Activated CD4-positive, alpha-beta memory T cell treated with anti-CD3 and anti-CD28 coated beads, Interleukin-2, amount 10 ng/mL, durations not matched to agents 7 days and 5 days (primary cell): ENCODE results near the gene CPE. TPM values are rescaled to one million over a fixed set of nuclear protein-coding genes. Genes with fewer than 3 reads are reported as not detected.
"Not testable (repeated sequence)": the region's sequence is repeated elsewhere in the genome, so short reads cannot be mapped to it uniquely, and the experiment has no call there.

Source experiments
- CTCF ChIA-PET: fragments of 350-600 bp; sonication (Branson Sonifier 250); formaldehyde crosslinking; loops from one replicate; lab custom pipeline; 2021; ENCODE audit warnings: antibody characterized with exemption, inconsistent platforms; lab: Charles Lee
- POLR2A ChIA-PET: fragments of 350-600 bp; sonication (Branson Sonifier 250); formaldehyde crosslinking; loops from one replicate; lab custom pipeline; 2021; ENCODE audit warnings: antibody characterized with exemption; lab: Charles Lee
- DNase-seq: peaks from one replicate; pipeline ENCODE4 v3.0.0-alpha.2; 2020
- H3K27ac Mint-ChIP-seq: one replicate; pipeline ENCODE4 v1.8.0; 2021; ENCODE audit warnings: mild to moderate bottlenecking, mixed read lengths
- H3K27me3 Mint-ChIP-seq: one replicate; pipeline ENCODE4 v1.8.0; 2021; ENCODE audit warnings: mixed read lengths
- H3K36me3 Mint-ChIP-seq: one replicate; pipeline ENCODE4 v1.8.0; 2021; ENCODE audit warnings: low read depth, mixed read lengths
- H3K4me1 Mint-ChIP-seq: one replicate; pipeline ENCODE4 v1.8.0; 2021; ENCODE audit warnings: mixed read lengths
- H3K4me3 Mint-ChIP-seq: one replicate; pipeline ENCODE4 v1.8.0; 2021; ENCODE audit warnings: mild to moderate bottlenecking, mixed read lengths
- H3K9me3 Mint-ChIP-seq: one replicate; pipeline ENCODE4 v1.8.0; 2021; ENCODE audit warnings: mixed read lengths
- total RNA-seq, 2 experiments: library from RNA; stranded (reverse); gene quantifications; one replicate each; pipeline ENCODE4 v1.2.3, GENCODE V29; 2021

Gene CPE
- total RNA-seq, 2 experiments from 2014 or later = not detected

DNA sequence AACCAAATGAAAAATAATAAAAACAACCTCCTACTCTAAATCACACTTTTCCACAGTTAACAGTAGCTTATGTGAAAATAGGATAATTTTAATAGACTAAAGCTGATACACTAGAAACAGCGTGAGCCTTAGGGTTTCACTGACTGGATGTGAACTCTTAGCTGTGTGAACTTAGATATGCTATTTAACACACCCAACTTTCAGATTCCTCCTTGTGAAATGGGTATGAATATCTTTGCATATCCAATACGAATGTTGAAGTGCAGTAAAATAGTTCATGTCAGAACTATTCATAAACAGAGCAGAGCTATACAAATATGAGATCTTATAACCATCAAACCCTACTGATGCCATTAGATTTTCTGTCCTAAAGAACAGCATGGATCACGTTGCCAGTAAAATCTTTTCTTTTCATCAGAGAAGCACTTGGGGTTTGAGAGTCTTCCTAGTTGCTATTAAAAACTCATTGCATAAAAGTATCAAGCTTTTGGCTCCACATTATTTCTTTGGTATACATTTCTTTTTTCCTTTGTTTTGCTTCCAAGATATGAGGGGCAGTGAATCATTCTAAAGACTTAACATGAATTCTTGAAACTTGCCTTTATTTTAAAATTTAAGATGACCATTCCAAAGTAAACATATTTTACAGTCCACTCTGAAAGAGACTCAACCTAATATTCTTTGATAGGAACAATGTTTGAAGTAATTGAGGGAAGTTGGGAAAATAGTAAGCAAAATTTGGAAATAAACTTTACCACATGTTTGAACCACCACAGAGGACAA is 102.4 kb downstream of the CPE start:
- H3K36me3 Mint-ChIP-seq = no peaks in the 10 kb centered on the region
- H3K4me3 Mint-ChIP-seq = no peak overlapping the region
- POLR2A ChIA-PET = no interaction called here
- CTCF ChIA-PET = interaction anchor here (0.6 to 3.2 kb wide), 2 partner anchors 12 to 502 kb away, joined by 3 to 9 read pairs; no protein-coding TSS in a partner anchor
- H3K4me1 Mint-ChIP-seq = no peaks in the 10 kb centered on the region
- peaks cover 13% of the 10 kb centered on the region for H3K27me3 Mint-ChIP-seq
- no peaks in the 10 kb centered on the region for H3K9me3 Mint-ChIP-seq
- DNase-seq = no peak
- no peak overlapping the region for H3K27ac Mint-ChIP-seq

DNA sequence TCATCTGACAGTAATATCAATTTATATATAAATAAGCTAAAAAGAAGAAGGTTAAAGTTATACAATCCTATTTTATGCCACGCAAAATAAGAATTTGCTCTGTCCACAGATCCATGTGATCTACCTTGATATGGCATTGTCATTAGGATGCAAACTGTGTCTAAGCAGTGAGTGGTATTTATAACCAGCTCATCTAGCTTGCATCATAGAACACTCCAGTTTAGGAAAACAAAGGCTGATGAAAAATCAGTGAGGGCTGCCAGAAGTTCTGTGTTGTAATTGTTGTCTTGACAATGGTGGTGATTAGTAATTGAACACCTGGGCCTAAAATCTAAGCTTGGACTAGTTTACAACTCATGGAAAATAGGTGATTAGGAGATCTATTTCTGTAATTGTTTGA is 111.0 kb downstream of the CPE start:
- Mint-ChIP-seq H3K9me3 (no peaks in the 10 kb centered on the region), H3K27ac (no peak overlapping the region), H3K4me1 (peaks cover 2% of the 10 kb centered on the region), H3K4me3 (no peak overlapping the region), H3K27me3 (peaks cover 28% of the 10 kb centered on the region), H3K36me3 (no peaks in the 10 kb centered on the region)
- ChIA-PET CTCF (interaction anchor here (1.2 to 1.4 kb wide), 3 partner anchors 15 to 602 kb away, joined by 3 to 6 read pairs (median 4); no protein-coding TSS in a partner anchor), POLR2A (no interaction called here)
- no peak for DNase-seq

DNA sequence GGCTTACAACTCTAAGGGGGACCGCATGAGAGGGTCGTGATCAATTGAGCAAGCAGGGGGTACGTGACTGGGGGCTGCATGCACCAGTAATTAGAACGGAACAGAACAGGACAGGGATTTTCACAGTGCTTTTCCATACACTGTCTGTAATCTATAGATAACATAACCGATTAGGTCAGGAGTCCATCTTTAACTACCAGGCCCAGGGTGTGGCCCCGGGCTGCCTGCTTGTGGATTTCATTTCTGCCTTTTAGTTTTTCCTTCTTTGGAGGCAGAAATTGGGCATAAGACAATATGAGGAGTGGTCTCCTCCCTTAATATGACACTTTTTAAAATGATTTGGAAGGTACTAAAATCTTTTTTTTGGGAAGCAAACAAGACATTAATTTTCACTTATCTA is 113.8 kb downstream of the CPE start:
- not testable (repeated sequence) for H3K27ac Mint-ChIP-seq

DNA sequence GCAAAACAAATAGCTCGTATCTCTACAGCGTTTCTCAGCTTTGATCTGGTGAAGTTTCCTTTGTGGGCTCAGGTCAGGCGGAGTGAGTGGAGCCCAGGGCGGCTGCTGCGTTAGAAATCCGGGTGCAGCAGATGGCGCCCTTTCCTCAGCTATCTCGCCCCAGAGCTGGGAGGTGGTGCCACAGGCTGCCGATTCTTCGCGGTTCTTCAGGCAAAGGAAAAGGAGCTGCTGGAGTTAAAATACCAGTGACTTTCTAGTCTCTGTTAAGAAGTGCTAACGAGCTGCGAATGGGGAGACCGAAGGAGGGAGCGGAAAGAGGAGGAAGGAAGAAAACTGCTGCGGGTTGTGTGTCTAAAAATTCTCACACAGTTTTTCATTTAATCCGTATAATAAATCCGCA is 114.6 kb downstream of the CPE start:
- Mint-ChIP-seq H3K4me3 (no peak overlapping the region), H3K27ac (no peak overlapping the region), H3K9me3 (no peaks in the 10 kb centered on the region), H3K4me1 (peaks cover 2% of the 10 kb centered on the region), H3K27me3 (peaks cover 24% of the 10 kb centered on the region), H3K36me3 (no peaks in the 10 kb centered on the region)
- ChIA-PET POLR2A (no interaction called here), CTCF (interaction anchor here (0.6 to 2.4 kb wide), 18 partner anchors 9 to 598 kb away, joined by 3 to 18 read pairs (median 4); no protein-coding TSS in a partner anchor)
- peak; percentile 68 for DNase-seq

More for the DNA sequence above, 113.8 kb downstream of the CPE start:
- POLR2A ChIA-PET, DNase-seq, H3K36me3 Mint-ChIP-seq, H3K4me3 Mint-ChIP-seq, H3K4me1 Mint-ChIP-seq, H3K9me3 Mint-ChIP-seq: not testable (repeated sequence)
- H3K27me3 Mint-ChIP-seq = peaks cover 22% of the 10 kb centered on the region
- CTCF ChIA-PET = interaction anchor here (0.6 to 2.4 kb wide), 11 partner anchors 8 to 599 kb away, joined by 3 to 18 read pairs (median 6); no protein-coding TSS in a partner anchor

DNA sequence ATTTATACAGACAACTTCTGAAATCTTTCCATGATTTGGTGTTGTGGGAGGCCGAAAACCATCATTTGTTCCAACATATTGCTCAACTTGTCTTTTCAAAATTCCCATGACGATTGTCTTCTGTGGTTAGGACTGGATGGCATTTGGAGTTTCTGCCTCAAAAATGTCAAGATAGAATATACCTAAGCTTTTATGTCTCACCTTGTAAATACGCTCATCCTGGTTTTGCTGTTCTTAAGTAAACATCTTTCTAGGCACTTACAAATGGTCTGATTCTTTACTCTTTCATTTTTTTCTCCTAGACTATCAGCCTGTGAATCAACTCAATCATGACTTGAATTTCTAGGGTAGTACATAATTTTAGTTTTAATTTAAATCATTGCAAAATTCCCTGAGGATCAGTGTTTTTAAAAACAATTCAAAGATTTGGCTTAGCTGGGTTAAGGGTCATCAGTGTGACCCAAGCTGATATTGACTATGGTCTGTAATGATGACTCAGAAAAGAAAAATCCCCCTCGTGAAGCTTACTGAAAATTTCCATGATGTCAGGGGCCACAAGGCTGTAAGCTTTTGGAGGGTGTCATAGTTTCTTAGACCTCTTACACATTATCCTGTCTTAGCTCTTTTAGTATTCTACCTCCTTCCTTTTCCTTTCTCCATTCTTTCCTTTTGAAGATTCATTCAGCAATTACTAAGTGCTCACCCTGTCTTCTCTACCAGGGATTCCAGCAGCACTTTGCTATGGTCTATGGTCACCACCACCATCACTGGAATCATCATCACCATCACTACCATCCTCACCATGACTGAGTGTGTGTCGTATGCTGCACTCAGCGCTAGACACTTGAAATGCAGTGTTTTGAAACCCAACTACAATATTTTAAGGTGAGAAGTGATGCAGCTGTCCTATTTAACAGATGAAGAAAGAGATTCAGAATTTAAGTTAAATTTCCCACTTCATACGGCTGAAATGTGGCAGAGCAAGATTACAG is 124.4 kb downstream of the CPE start:
- no peak overlapping the region for H3K27ac Mint-ChIP-seq
- no peak for DNase-seq
- ChIA-PET POLR2A (no interaction called here), CTCF (interaction anchor here (1.5 to 2.5 kb wide), 2 partner anchors 10 to 33 kb away, joined by 3 to 14 read pairs; no protein-coding TSS in a partner anchor)
- no peaks in the 10 kb centered on the region for H3K9me3 Mint-ChIP-seq
- H3K27me3 Mint-ChIP-seq = peaks cover 3% of the 10 kb centered on the region
- H3K36me3 Mint-ChIP-seq = no peaks in the 10 kb centered on the region
- no peaks in the 10 kb centered on the region for H3K4me1 Mint-ChIP-seq
- H3K4me3 Mint-ChIP-seq = no peak overlapping the region

DNA sequence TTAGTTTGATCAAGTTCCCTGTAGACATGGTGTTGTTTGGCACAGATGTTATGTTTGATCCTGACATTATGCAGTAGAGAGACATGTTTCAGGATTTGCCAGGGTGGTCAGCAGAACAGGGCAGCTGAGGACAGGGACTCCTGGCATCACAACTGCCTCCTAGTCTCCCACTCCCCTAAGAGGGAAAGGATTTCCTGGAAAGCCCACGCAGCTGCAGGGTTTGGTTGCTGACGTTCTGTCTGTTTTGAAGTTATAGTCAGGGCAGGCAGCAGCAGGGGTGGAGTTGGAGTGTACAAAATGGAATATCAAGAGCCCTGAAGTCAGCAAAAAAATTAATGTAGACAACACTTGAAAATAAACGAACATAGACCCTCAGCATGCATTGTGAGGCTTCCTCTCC is 125.4 kb downstream of the CPE start:
- CTCF ChIA-PET = interaction anchor here (1.5 to 2.5 kb wide), 2 partner anchors 11 to 32 kb away, joined by 3 to 14 read pairs; no protein-coding TSS in a partner anchor
- no peak overlapping the region for H3K4me3 Mint-ChIP-seq
- H3K27me3 Mint-ChIP-seq = peaks cover 2% of the 10 kb centered on the region
- H3K36me3 Mint-ChIP-seq = no peaks in the 10 kb centered on the region
- H3K27ac Mint-ChIP-seq = no peak overlapping the region
- H3K4me1 Mint-ChIP-seq = no peaks in the 10 kb centered on the region
- no peaks in the 10 kb centered on the region for H3K9me3 Mint-ChIP-seq
- POLR2A ChIA-PET = no interaction called here
- no peak for DNase-seq

DNA sequence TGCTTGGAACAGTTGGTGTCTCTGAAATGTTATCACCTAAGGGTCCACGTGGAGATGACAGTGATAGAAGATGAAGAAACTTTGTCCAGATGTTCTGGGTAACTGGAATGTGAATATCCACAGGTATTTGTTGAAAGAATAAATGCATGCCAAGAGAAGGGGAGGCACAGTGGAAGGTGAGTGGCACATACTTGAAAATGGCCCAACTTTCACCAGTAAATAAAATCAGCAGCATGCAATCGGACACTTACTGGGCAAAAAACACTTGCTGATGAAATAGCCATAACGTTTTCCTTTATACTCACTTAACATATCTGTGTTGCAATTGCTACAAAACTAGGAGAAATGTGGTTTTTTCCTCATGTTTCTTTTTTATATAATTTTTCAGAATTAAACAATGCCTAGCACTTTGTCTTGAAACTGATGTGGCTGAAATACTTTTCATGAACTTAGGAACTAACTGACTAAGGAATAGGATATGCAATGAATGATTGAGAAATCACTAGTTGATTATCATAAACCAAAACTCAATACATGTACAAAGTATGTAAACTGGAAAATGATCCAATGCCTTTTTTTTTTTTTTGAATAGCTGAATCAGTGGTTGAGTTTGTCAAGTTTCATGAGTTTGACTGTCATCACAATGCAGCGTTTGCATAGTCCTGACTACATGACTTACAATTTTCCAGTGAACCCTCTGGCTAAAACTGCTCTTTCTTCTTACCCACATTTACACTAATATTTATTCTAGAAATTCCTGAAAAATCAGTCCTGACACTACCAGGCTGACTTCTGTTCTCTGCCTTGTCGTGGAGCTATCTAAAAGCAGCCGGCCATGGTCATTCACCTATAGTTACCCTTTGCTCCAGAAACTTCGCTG is 127.4 kb downstream of the CPE start:
- Mint-ChIP-seq H3K4me3 (no peak overlapping the region), H3K4me1 (no peaks in the 10 kb centered on the region), H3K27me3 (peaks cover 5% of the 10 kb centered on the region), H3K9me3 (no peaks in the 10 kb centered on the region), H3K36me3 (no peaks in the 10 kb centered on the region), H3K27ac (no peak overlapping the region)
- DNase-seq = no peak
- ChIA-PET POLR2A (no interaction called here), CTCF (interaction anchor here (0.8 kb wide), 1 partner anchor 13 kb away, joined by 3 read pairs; no protein-coding TSS in a partner anchor)

DNA sequence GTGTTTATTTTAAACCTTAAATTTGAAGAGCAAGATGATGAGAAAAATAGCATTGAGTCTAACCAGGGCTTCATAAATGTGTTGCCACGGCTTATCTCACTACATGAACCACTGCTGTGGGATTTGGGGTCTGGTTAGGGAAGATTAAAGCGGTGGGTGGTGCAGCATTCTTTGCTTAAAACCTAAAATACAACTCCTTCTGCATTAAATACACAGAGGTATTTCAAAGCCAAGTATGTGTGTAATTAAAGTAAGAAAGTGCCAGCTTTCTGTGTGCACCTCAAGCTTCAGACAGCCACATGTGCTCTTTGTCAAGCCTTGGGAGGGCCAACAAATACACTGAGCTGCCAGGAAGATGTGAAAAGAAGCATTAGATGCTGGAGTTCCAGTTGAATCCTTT is 128.0 kb downstream of the CPE start:
- Mint-ChIP-seq H3K36me3 (no peaks in the 10 kb centered on the region), H3K27me3 (peaks cover 5% of the 10 kb centered on the region), H3K4me1 (no peaks in the 10 kb centered on the region), H3K4me3 (no peak overlapping the region), H3K27ac (no peak overlapping the region), H3K9me3 (no peaks in the 10 kb centered on the region)
- POLR2A ChIA-PET = no interaction called here
- CTCF ChIA-PET = no interaction called here
- no peak for DNase-seq

DNA sequence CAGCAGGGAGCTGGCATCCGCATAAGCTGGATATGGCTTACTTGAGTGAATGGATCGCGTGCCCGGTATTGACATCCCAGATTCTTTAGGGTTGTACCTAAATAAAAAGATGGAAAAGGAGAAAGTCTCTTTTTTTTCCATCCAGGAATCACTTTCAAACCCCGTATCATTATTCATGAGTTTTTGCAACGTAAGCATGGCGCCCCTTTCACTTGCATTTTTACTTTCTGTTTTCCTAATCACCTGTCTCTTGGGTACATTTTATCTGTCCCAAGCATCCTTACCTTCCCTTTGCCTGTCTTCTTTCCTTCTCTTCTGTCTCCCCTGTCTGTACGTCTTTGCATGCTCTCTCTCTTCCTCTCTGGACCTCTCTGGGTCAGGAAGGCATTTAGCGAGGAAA is 128.6 kb downstream of the CPE start:
- DNase-seq = no peak

DNA sequence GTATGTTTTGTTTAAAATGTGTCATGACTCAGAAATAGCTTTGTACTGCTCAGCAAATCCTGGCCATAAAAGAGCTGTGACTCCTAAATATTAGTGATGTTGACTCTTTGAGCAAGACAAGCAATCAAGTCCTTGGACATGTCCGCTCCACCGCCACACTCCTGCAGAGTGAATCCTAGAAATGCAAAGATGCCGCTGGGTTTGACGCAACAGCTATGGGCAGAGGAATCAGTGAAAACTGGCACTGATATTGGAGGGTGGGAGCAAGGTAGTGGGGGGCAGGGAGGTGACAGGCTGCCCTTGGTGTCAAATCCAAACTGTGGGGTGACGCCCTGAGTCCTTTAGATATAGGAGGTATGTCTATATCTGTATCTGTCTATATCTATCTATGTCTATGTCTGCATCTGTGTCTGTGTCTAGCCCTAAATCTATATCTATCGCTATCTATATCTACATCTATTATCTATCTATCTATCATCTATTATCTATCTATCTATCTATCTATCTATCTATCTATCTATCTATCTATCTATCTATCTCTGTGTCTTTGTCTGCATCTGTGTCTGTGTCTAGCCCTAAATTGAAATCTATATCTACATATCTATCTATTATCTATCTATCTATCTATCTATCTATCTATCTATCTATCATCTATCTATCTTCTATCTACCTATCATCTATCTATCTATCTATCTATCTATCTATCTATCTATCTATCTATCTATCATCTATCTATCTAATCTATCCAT is 129.7 kb downstream of the CPE start:
- Mint-ChIP-seq H3K4me1 (no peaks in the 10 kb centered on the region), H3K9me3 (no peaks in the 10 kb centered on the region), H3K27me3 (peaks cover 5% of the 10 kb centered on the region), H3K4me3 (no peak overlapping the region), H3K36me3 (no peaks in the 10 kb centered on the region), H3K27ac (no peak overlapping the region)
- POLR2A ChIA-PET = no interaction called here
- CTCF ChIA-PET = no interaction called here
- no peak for DNase-seq

More for the DNA sequence above, 128.6 kb downstream of the CPE start:
- no peak overlapping the region for H3K27ac Mint-ChIP-seq
- no peaks in the 10 kb centered on the region for H3K9me3 Mint-ChIP-seq
- no peaks in the 10 kb centered on the region for H3K36me3 Mint-ChIP-seq
- CTCF ChIA-PET = interaction anchor here (0.8 kb wide), 1 partner anchor 14 kb away, joined by 3 read pairs; no protein-coding TSS in a partner anchor
- POLR2A ChIA-PET = no interaction called here
- peaks cover 5% of the 10 kb centered on the region for H3K27me3 Mint-ChIP-seq
- H3K4me1 Mint-ChIP-seq = no peaks in the 10 kb centered on the region
- H3K4me3 Mint-ChIP-seq = no peak overlapping the region

DNA sequence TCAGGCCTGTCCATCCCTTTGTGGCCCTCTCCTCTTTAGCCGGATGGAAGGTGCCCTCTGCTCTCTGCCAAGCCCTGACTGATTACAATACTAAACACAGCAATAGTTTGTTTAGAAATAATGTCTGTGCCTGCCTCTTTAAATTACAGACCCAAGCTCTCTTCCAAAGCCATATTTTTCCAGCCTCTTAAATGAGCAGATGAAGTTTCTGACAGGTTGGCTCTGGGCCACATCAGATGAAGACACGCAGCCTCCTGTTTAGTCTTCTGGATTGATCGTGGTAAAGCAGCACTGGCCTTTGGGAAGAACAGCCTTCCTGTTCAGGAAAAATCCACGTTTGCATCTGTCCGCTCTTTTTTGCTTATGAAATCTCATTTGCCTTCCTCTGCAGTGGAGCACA is 133.6 kb downstream of the CPE start:
- ChIA-PET POLR2A (no interaction called here), CTCF (no interaction called here)
- no peaks in the 10 kb centered on the region for H3K9me3 Mint-ChIP-seq
- H3K27ac Mint-ChIP-seq = no peak overlapping the region
- no peaks in the 10 kb centered on the region for H3K36me3 Mint-ChIP-seq
- DNase-seq = no peak
- no peak overlapping the region for H3K4me3 Mint-ChIP-seq
- H3K4me1 Mint-ChIP-seq = no peaks in the 10 kb centered on the region
- H3K27me3 Mint-ChIP-seq = peaks cover 3% of the 10 kb centered on the region
